A673 (cell line): ENCODE data around the gene DCUN1D3.

Experiments
- EZH2 ChIP-seq: fragments of 200-600 bp; sonication (generic); IDR thresholded peaks from 2 replicates; pipeline ENCODE4 v1.6.1; 2017; ENCODE audit warnings: borderline replicate concordance, low read depth, mild to moderate bottlenecking, mixed read lengths, antibody characterized with exemption, low read length; ENCODE audit not compliant: poor library complexity, severe bottlenecking
- TF ChIP-seq, protein P1 (sequence below): fragments of 300-800, 200-600 bp; sonication (generic); conservative IDR thresholded peaks from 2 replicates; pipeline ENCODE4 v1.5.1; 2017; ENCODE audit warnings: low read depth, mild to moderate bottlenecking, antibody characterized with exemption, low read length, moderate library complexity, mixed read lengths

DNA sequence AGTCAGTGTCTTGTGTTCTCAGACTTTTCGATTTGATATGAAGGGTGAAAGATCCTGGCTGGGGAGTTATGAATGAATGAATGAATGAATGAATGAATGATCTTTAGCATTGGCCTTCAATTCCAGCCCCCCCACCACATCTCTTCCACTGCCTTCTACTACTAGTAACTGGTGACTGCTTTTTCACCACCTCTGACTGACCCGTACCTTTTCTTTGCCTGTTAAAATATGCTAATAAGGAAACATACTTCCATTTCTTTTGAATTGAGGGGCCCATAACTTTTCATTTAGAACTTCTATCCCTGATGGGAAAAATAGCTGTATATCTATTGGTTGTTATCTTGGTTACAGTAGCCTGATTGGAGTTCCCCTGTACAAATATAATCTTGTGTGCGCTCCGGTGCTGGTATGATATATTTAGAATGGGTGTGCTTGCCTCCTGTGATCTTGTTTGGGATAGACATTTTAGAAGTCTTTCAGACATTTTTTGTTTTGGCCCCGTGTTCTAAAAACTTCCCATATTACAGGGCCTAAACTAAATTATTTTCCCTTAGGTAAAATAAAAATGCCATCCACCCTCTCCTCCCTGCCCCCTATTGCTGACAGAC, 3.8 kb upstream of the DCUN1D3 start:
- no peak for TF ChIP-seq EZH2
- TF ChIP-seq, protein P1, sequence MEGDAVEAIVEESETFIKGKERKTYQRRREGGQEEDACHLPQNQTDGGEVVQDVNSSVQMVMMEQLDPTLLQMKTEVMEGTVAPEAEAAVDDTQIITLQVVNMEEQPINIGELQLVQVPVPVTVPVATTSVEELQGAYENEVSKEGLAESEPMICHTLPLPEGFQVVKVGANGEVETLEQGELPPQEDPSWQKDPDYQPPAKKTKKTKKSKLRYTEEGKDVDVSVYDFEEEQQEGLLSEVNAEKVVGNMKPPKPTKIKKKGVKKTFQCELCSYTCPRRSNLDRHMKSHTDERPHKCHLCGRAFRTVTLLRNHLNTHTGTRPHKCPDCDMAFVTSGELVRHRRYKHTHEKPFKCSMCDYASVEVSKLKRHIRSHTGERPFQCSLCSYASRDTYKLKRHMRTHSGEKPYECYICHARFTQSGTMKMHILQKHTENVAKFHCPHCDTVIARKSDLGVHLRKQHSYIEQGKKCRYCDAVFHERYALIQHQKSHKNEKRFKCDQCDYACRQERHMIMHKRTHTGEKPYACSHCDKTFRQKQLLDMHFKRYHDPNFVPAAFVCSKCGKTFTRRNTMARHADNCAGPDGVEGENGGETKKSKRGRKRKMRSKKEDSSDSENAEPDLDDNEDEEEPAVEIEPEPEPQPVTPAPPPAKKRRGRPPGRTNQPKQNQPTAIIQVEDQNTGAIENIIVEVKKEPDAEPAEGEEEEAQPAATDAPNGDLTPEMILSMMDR = no peak
